HG03025 (cell line): Measurements from ENCODE around the gene DENR.

ENCODE experiments used
- ATAC-seq: cut with Tn5 transposase; IDR thresholded peaks from one replicate; pipeline ENCODE4 v1.9.1; 2021; ENCODE audit warnings: mild to moderate bottlenecking, moderate library complexity; ENCODE audit not compliant: unreplicated experiment, low FRiP score

Gene DENR

DNA sequence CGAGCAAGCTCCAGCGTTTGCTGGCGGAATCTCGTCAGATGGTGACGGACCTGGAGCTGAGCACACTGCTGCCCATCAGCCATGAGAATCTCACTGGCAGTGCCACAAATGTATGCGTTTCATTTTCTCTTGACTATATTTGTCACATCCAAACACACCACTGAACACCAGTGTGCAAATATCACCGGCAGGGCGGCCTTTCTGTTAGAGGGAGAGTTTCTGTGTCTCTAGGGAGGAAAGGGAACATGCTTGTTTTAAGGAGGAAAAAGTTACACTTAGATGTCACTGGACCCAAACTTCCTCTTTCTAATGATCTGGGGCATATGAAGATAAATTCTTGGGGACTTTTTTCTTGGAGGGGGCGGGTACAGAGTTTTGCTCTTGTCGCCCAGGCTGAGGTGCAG lies 60.7 kb downstream of the DENR start:
- ATAC-seq, result no peak

DNA sequence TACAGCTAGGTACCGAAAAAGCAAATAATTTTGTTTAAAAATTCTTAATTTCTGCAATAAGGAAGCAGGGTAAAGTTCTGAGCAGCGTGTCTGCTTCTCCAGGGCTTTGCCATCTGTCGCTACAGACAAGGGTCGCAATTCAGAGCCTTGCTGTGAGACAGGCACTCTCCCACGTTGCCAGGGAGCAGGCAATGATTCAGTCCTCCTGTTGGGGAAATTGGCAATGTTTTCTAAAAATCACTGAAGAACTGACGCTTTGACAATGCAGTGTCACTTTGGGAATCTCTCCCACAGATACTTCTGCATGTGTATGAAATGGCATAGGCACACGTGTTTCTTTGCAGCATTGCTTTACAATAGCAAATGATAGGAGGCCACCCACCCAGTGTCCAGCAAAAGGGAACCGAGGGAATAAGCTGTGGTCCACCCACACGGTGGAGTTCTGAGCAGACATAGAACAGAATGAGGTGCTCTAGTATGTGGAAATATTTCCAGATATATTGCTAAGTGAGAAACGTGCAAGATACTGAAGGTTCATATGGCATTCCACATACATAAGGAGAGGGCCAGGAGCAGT lies 66.7 kb downstream of the DENR start:
- no peak for ATAC-seq

DNA sequence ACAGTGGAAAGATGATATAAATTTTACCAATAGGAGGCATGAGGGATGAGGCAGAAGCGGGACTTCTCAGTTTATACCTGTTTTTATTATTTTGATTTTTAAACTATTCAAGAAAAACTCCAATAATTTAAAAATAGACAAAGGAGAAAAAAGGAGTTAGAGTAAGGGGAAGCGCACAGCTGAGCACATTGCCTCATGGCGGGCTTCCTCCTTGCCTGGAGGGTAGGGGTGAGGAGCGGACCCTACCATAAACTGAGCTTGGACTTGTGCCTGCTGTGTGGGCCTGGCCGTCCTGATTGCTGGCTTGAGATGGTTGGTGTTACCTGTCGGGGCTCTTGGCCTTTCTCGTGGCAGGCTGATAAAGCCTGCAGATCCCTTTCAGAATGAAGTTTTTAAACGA lies 67.5 kb downstream of the DENR start:
- ATAC-seq, result no peak
